ENCODE measurements around the gene PPIL6.

The PPIL6 gene

DNA sequence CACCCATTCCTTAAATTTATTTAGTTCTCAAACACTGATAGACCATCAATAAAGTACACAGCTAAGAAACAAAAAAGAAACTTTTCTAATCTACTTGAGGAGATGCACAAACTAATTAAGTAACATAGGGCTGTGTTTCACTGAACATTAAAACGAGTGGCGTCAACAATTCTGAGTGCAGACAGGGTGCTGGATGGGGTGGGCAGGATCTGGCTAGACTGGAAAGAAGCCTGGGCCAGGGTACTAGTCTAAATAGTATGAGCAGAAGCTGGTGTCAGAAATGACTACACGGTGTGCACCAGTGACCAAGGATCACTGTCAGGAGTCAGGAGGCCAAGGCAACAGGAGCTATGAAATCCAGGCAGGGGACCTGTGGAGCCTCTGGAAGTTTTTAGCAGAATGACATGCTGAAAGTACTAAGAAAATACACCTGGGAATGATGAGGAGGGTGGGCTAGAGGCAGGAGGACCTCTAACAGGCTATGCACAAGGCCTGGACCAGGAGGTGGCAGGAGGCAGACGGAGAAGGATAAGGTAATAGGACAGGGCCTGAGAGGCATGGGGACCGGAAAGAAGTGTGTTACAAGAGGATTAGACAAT lies 29.3 kb upstream of the PPIL6 start:
- TF ChIP-seq TOX (CRISPR knock-in tag; IDR thresholded peaks at IDR 0.05; ENCODE audit: borderline replicate concordance) (no peak), RARB (CRISPR knock-in tag; IDR thresholded peaks at IDR 0.05) (no peak)
- ATAC-seq: no peak

DNA sequence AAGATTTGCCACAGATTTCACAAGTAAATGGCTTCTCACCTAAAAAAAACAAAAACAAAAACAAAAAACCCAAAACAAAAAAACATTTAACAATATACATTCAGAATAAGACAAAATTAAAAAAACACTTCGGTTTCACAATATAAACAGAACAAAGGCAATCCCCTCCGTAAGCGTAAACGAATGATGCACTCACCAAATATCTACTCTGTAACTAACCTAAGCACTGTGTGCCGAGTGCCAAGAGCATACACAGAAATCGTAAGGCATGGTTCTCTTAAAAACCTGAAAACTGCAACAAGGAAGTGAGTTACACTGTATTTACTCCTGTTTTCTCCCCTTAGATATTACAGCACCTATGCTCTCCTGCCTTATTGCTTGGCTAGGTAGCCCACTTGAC lies 27.3 kb upstream of the PPIL6 start:
- no peak for TF ChIP-seq RARB (CRISPR knock-in tag; IDR thresholded peaks at IDR 0.05)
- no peak for TF ChIP-seq BACH2 (CRISPR knock-in tag; IDR thresholded peaks at IDR 0.05; ENCODE audit: borderline replicate concordance)
- no peak for TF ChIP-seq ZC3H10 (CRISPR knock-in tag; IDR thresholded peaks at IDR 0.05)
- TF ChIP-seq, protein P1, sequence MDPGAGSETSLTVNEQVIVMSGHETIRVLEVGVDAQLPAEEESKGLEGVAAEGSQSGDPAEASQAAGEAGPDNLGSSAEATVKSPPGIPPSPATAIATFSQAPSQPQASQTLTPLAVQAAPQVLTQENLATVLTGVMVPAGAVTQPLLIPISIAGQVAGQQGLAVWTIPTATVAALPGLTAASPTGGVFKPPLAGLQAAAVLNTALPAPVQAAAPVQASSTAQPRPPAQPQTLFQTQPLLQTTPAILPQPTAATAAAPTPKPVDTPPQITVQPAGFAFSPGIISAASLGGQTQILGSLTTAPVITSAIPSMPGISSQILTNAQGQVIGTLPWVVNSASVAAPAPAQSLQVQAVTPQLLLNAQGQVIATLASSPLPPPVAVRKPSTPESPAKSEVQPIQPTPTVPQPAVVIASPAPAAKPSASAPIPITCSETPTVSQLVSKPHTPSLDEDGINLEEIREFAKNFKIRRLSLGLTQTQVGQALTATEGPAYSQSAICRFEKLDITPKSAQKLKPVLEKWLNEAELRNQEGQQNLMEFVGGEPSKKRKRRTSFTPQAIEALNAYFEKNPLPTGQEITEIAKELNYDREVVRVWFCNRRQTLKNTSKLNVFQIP (CRISPR knock-in tag; IDR thresholded peaks at IDR 0.05; ENCODE audit: borderline replicate concordance, low read depth): no peak
- TF ChIP-seq, protein P2, sequence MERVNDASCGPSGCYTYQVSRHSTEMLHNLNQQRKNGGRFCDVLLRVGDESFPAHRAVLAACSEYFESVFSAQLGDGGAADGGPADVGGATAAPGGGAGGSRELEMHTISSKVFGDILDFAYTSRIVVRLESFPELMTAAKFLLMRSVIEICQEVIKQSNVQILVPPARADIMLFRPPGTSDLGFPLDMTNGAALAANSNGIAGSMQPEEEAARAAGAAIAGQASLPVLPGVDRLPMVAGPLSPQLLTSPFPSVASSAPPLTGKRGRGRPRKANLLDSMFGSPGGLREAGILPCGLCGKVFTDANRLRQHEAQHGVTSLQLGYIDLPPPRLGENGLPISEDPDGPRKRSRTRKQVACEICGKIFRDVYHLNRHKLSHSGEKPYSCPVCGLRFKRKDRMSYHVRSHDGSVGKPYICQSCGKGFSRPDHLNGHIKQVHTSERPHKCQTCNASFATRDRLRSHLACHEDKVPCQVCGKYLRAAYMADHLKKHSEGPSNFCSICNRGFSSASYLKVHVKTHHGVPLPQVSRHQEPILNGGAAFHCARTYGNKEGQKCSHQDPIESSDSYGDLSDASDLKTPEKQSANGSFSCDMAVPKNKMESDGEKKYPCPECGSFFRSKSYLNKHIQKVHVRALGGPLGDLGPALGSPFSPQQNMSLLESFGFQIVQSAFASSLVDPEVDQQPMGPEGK (CRISPR knock-in tag; IDR thresholded peaks at IDR 0.05; ENCODE audit: borderline replicate concordance): no peak
- TF ChIP-seq, protein P3, sequence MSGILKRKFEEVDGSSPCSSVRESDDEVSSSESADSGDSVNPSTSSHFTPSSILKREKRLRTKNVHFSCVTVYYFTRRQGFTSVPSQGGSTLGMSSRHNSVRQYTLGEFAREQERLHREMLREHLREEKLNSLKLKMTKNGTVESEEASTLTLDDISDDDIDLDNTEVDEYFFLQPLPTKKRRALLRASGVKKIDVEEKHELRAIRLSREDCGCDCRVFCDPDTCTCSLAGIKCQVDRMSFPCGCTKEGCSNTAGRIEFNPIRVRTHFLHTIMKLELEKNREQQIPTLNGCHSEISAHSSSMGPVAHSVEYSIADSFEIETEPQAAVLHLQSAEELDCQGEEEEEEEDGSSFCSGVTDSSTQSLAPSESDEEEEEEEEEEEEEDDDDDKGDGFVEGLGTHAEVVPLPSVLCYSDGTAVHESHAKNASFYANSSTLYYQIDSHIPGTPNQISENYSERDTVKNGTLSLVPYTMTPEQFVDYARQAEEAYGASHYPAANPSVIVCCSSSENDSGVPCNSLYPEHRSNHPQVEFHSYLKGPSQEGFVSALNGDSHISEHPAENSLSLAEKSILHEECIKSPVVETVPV (CRISPR knock-in tag; IDR thresholded peaks at IDR 0.05): no peak
- no peak for TF ChIP-seq TCF4 (CRISPR knock-in tag; IDR thresholded peaks at IDR 0.05; ENCODE audit: borderline replicate concordance)
- TF ChIP-seq, protein P4, sequence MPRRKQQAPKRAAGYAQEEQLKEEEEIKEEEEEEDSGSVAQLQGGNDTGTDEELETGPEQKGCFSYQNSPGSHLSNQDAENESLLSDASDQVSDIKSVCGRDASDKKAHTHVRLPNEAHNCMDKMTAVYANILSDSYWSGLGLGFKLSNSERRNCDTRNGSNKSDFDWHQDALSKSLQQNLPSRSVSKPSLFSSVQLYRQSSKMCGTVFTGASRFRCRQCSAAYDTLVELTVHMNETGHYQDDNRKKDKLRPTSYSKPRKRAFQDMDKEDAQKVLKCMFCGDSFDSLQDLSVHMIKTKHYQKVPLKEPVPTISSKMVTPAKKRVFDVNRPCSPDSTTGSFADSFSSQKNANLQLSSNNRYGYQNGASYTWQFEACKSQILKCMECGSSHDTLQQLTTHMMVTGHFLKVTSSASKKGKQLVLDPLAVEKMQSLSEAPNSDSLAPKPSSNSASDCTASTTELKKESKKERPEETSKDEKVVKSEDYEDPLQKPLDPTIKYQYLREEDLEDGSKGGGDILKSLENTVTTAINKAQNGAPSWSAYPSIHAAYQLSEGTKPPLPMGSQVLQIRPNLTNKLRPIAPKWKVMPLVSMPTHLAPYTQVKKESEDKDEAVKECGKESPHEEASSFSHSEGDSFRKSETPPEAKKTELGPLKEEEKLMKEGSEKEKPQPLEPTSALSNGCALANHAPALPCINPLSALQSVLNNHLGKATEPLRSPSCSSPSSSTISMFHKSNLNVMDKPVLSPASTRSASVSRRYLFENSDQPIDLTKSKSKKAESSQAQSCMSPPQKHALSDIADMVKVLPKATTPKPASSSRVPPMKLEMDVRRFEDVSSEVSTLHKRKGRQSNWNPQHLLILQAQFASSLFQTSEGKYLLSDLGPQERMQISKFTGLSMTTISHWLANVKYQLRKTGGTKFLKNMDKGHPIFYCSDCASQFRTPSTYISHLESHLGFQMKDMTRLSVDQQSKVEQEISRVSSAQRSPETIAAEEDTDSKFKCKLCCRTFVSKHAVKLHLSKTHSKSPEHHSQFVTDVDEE (CRISPR knock-in tag; IDR thresholded peaks at IDR 0.05): no peak
- no peak for TF ChIP-seq TOX (CRISPR knock-in tag; IDR thresholded peaks at IDR 0.05; ENCODE audit: borderline replicate concordance)
- TF ChIP-seq ARNTL (CRISPR knock-in tag; IDR thresholded peaks at IDR 0.05; ENCODE audit: borderline replicate concordance, low read depth): no peak
- no peak for TF ChIP-seq GLIS3 (CRISPR knock-in tag; IDR thresholded peaks at IDR 0.05)
- no peak for TF ChIP-seq OSR1 (CRISPR knock-in tag; IDR thresholded peaks at IDR 0.05)
- no peak for ATAC-seq

DNA sequence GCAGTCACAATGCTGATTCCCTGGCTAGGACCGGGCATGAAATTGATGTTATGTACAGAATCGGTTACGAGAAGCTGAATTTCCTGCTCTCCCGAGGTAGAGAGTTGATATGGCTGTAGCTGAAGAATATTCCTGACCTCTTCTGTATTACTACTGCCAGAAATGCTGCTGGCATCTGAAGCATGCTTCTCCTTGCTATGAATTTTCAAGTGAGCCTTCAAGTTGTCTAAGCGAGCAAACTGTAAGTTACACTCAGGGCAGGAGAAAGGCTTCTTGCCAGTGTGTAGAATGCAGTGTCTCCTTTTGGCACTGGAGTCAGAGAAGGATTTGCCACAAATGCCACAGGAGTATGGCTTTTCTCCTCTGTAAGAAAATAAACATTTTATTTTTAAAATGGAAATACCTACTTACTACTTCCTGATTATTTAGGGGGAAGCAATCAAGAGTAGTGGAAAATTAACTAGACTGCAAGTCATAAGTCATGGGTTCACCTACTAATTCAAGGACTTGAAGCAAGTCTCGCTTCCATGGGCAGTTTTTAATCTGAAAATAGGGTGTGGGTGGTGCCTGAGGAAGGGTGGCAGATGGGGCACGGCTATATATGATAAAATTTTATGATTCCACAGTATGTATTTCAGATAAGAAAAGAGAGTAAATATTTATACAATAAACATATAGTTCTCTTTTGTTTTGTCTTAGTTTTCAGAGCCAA lies 25.9 kb upstream of the PPIL6 start:
- TF ChIP-seq, protein P5, sequence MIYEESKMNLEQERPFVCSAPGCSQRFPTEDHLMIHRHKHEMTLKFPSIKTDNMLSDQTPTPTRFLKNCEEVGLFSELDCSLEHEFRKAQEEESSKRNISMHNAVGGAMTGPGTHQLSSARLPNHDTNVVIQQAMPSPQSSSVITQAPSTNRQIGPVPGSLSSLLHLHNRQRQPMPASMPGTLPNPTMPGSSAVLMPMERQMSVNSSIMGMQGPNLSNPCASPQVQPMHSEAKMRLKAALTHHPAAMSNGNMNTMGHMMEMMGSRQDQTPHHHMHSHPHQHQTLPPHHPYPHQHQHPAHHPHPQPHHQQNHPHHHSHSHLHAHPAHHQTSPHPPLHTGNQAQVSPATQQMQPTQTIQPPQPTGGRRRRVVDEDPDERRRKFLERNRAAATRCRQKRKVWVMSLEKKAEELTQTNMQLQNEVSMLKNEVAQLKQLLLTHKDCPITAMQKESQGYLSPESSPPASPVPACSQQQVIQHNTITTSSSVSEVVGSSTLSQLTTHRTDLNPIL (CRISPR knock-in tag; IDR thresholded peaks at IDR 0.05; ENCODE audit: low read depth): no peak
- no peak for TF ChIP-seq TOX (CRISPR knock-in tag; IDR thresholded peaks at IDR 0.05; ENCODE audit: borderline replicate concordance)
- TF ChIP-seq SNAI2 (CRISPR knock-in tag; IDR thresholded peaks at IDR 0.05): no peak
- no peak for ATAC-seq

DNA sequence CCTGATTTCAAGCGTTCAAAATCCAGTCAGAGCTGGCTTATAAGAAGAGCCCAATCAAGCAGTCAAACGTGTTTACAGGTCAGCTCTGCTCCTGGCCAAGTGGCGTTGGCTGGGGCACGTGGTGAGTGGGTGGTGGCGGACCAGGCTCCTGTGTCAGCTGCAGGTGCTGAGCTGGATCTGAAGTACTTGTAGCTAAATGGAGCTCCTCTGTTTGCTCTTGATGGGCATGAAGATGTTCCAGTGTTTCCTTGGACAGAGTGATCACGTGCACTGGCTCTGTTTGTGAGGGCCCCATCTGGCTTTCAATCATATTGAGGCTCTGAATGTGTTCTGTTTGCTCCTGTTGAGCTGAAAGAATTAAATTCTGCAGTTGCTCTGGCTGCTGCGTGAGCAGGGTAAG lies 25.3 kb upstream of the PPIL6 start:
- no peak for ATAC-seq
- TF ChIP-seq ESRRG (CRISPR knock-in tag; IDR thresholded peaks at IDR 0.05): no peak
- TF ChIP-seq, protein P1 (CRISPR knock-in tag; IDR thresholded peaks at IDR 0.05; ENCODE audit: borderline replicate concordance, low read depth): no peak
- TF ChIP-seq, protein P5 (CRISPR knock-in tag; IDR thresholded peaks at IDR 0.05; ENCODE audit: low read depth): no peak
- no peak for TF ChIP-seq ZNF565 (CRISPR knock-in tag; conservative IDR thresholded peaks at IDR 0.05; ENCODE audit: low read depth)
- no peak for TF ChIP-seq OSR1 (CRISPR knock-in tag; IDR thresholded peaks at IDR 0.05)
- no peak for TF ChIP-seq BACH2 (CRISPR knock-in tag; IDR thresholded peaks at IDR 0.05; ENCODE audit: borderline replicate concordance)
- no peak for TF ChIP-seq ZFP30 (CRISPR knock-in tag; IDR thresholded peaks at IDR 0.05)
- TF ChIP-seq CSDC2 (CRISPR knock-in tag; IDR thresholded peaks at IDR 0.05): no peak
- TF ChIP-seq, protein P2 (CRISPR knock-in tag; IDR thresholded peaks at IDR 0.05; ENCODE audit: borderline replicate concordance): no peak
